Naive thymus-derived CD4-positive, alpha-beta T cell (primary cell): ENCODE measurements around the gene RPL4. TPM values are rescaled to one million over a fixed set of nuclear protein-coding genes. Genes with fewer than 3 reads are reported as not detected.
A peak's percentile ranks its signal among the peaks of the same experiment; 100 is the strongest.
"Not testable (repeated sequence)": the region's sequence is repeated elsewhere in the genome, so short reads cannot be mapped to it uniquely, and the experiment has no call there.

Experiments
- ATAC-seq: fragments of 150-1000 bp; cut with Tn5 transposase; 2 replicates; pipeline ENCODE4 v1.10.0; 2021; ENCODE audit warnings: mild to moderate bottlenecking, moderate library complexity
- CTCF ChIA-PET: fragments of 350-600 bp; sonication (Branson Sonifier 250); formaldehyde crosslinking; loops from one replicate; lab custom pipeline; 2021; ENCODE audit warnings: antibody characterized with exemption; lab: Charles Lee
- POLR2A ChIA-PET: fragments of 350-600 bp; sonication (Branson Sonifier 250); formaldehyde crosslinking; loops from one replicate; lab custom pipeline; 2021; ENCODE audit warnings: antibody characterized with exemption, inconsistent platforms; lab: Charles Lee
- DNase-seq, 9 donors: peaks; one replicate each; pipeline versions ENCODE4 v3.0.0 to v3.0.0-alpha.2; 2020 to 2022; ENCODE audit warnings: mixed read lengths in 1 of 9
- H3K27ac ChIP-seq: one replicate; pipeline ENCODE4 v1.7.0; 2013; ENCODE audit warnings: mild to moderate bottlenecking, low read depth, low read length, moderate library complexity
- H3K27me3 ChIP-seq, 2 donors: one replicate each; pipeline ENCODE4 v1.7.0; 2013; ENCODE audit warnings: low read length in 2 of 2, mild to moderate bottlenecking in 2 of 2, moderate library complexity in 2 of 2; ENCODE audit not compliant: control insufficient read depth in 2 of 2, insufficient read depth in 2 of 2
- H3K36me3 ChIP-seq, 3 experiments: 1 replicate in 2 of 3; 2 replicates in 1 of 3; pipeline ENCODE4 v1.7.0; 2013; ENCODE audit warnings: low read length in 3 of 3, mild to moderate bottlenecking in 3 of 3, moderate library complexity in 1 of 3; ENCODE audit not compliant: insufficient read depth in 3 of 3, control insufficient read depth in 2 of 3
- H3K4me1 ChIP-seq, 2 donors: one replicate each; pipeline ENCODE4 v1.7.0; 2013; ENCODE audit warnings: low read length in 2 of 2, mild to moderate bottlenecking in 2 of 2, moderate library complexity in 1 of 2; ENCODE audit not compliant: control insufficient read depth in 2 of 2, insufficient read depth in 2 of 2
- H3K4me3 ChIP-seq: 2 replicates; pipeline ENCODE4 v1.7.0; 2013; ENCODE audit warnings: mild to moderate bottlenecking, low read length
- H3K9me3 ChIP-seq, 3 experiments: 1 replicate in 2 of 3; 2 replicates in 1 of 3; pipeline ENCODE4 v1.7.0; 2013; ENCODE audit warnings: low read length in 3 of 3; ENCODE audit not compliant: control insufficient read depth in 2 of 3
- H3K27ac Mint-ChIP-seq, 9 donors: one replicate each; pipeline ENCODE4 v1.8.0; 2020 to 2022; ENCODE audit warnings: mixed read lengths in 9 of 9, mild to moderate bottlenecking in 8 of 9, moderate library complexity in 5 of 9, inconsistent platforms in 2 of 9
- H3K27me3 Mint-ChIP-seq, 5 donors: one replicate each; pipeline ENCODE4 v1.8.0; 2021 to 2022; ENCODE audit warnings: mixed read lengths in 5 of 5, mild to moderate bottlenecking in 1 of 5
- H3K36me3 Mint-ChIP-seq, 5 donors: one replicate each; pipeline ENCODE4 v1.8.0; 2020 to 2022; ENCODE audit warnings: mixed read lengths in 5 of 5, mild to moderate bottlenecking in 3 of 5, inconsistent platforms in 1 of 5
- H3K4me1 Mint-ChIP-seq, 7 donors: one replicate each; pipeline ENCODE4 v1.8.0; 2020 to 2022; ENCODE audit warnings: mixed read lengths in 7 of 7, mild to moderate bottlenecking in 3 of 7, inconsistent platforms in 1 of 7
- H3K4me3 Mint-ChIP-seq, 10 donors: one replicate each; pipeline ENCODE4 v1.8.0; 2020 to 2022; ENCODE audit warnings: mild to moderate bottlenecking in 10 of 10, mixed read lengths in 10 of 10, moderate library complexity in 6 of 10, inconsistent platforms in 2 of 10
- H3K9me3 Mint-ChIP-seq, 11 donors: one replicate each; pipeline ENCODE4 v1.8.0; 2020 to 2022; ENCODE audit warnings: mixed read lengths in 11 of 11, mild to moderate bottlenecking in 4 of 11, inconsistent platforms in 1 of 11, moderate library complexity in 1 of 11
- intact Hi-C, 2 donors: fragments of 100-400 bp; cut with micrococcal nuclease; formaldehyde crosslinking; loops; one replicate each; pipeline ENCODE4 v1.15.1; 2023
- polyA plus RNA-seq, 2 donors: library from polyadenylated mRNA; unstranded; fragments of 300-500 nt; fragmentation: Illumina TruSeq; gene quantifications; one replicate each; pipeline ENCODE4 v1.2.3, GENCODE V29; 2021
- total RNA-seq, 6 experiments: library from RNA in 5 of 6; stranded (reverse) in 5 of 6; gene quantifications; 1 replicate in 5 of 6; 2 replicates in 1 of 6; pipeline ENCODE4 v1.2.3 and lab custom pipeline; 2021 to 2026

RPL4 gene
- total and polyA plus RNA-seq, 7 experiments from 2014 or later = 898 to 4,292 (median 2,892) TPM

GRCh38 chr15:66467162-66468040 lies 37.3 kb downstream of the RPL4 start:
- DNase-seq, CTCF ChIA-PET, H3K4me3 Mint-ChIP-seq, intact Hi-C loops, H3K27ac ChIP-seq, H3K9me3 Mint-ChIP-seq, H3K4me3 ChIP-seq, H3K27me3 Mint-ChIP-seq, H3K36me3 ChIP-seq, H3K27me3 ChIP-seq, ATAC-seq, H3K9me3 ChIP-seq: not testable (repeated sequence)
- POLR2A ChIA-PET = interaction anchor here (1.3 kb wide), 1 partner anchor 79 kb away, joined by 3 read pairs; no protein-coding TSS in a partner anchor
- Mint-ChIP-seq H3K4me1 (peaks cover 19 to 49% (median 29%) of the 10 kb centered on the region in 7 donors), H3K27ac (peak overlapping the region in 7 of 9 donors; percentile 14 to 53 (median 36)), H3K36me3 (peaks cover 0 to 25% (median 23%) of the 10 kb centered on the region in 5 donors)
- peaks cover 13 to 16% of the 10 kb centered on the region in 2 donors for H3K4me1 ChIP-seq

GRCh38 chr15:66465294-66465693 lies 39.4 kb downstream of the RPL4 start:
- POLR2A ChIA-PET = not testable (repeated sequence)

GRCh38 chr15:66462627-66463026 lies 42.0 kb downstream of the RPL4 start:
- H3K9me3 Mint-ChIP-seq = no peaks in the 10 kb centered on the region
- H3K36me3 Mint-ChIP-seq = peaks cover 5 to 36% (median 29%) of the 10 kb centered on the region in 5 donors
- POLR2A ChIA-PET = interaction anchor here (0.8 kb wide), 1 partner anchor 770 kb away, joined by 4 read pairs; no protein-coding TSS in a partner anchor
- H3K4me3 Mint-ChIP-seq = no peak overlapping the region
- DNase-seq = no peak
- CTCF ChIA-PET = interaction anchor here (0.6 kb wide), 1 partner anchor 456 kb away, joined by 3 read pairs; no protein-coding TSS in a partner anchor
- Histone ChIP-seq H3K4me1 (peaks cover 0 to 6% of the 10 kb centered on the region in 2 donors), H3K4me3 (no peak overlapping the region), H3K27me3 (no peaks in the 10 kb centered on the region), H3K36me3 (no peaks in the 10 kb centered on the region), H3K9me3 (no peaks in the 10 kb centered on the region), H3K27ac (no peak overlapping the region)
- peaks cover 13 to 40% (median 18%) of the 10 kb centered on the region in 7 donors for H3K4me1 Mint-ChIP-seq
- H3K27me3 Mint-ChIP-seq = no peaks in the 10 kb centered on the region
- H3K27ac Mint-ChIP-seq = peak overlapping the region in 4 of 9 donors; percentile 3 to 78 (median 52)
- intact Hi-C loops = no loop called here
- ATAC-seq = no peak

More at GRCh38 chr15:66465294-66465693, 39.4 kb downstream of the RPL4 start:
- DNase-seq, H3K9me3 ChIP-seq, H3K27ac ChIP-seq, intact Hi-C loops, CTCF ChIA-PET, H3K4me1 ChIP-seq, H3K4me3 Mint-ChIP-seq, H3K27me3 ChIP-seq, H3K27me3 Mint-ChIP-seq, H3K36me3 ChIP-seq, H3K9me3 Mint-ChIP-seq, H3K4me3 ChIP-seq, ATAC-seq: not testable (repeated sequence)
- Mint-ChIP-seq H3K27ac (peak overlapping the region in 2 of 9 donors; percentile 21 to 65), H3K4me1 (peaks cover 11 to 39% (median 18%) of the 10 kb centered on the region in 7 donors), H3K36me3 (peaks cover 3 to 32% (median 26%) of the 10 kb centered on the region in 5 donors)

- Histone ChIP-seq H3K9me3 (no peaks in the 10 kb centered on the region), H3K36me3 (no peaks in the 10 kb centered on the region), H3K27me3 (no peaks in the 10 kb centered on the region), H3K27ac (no peak overlapping the region), H3K4me1 (peaks cover 0 to 6% of the 10 kb centered on the region in 2 donors), H3K4me3 (no peak overlapping the region)
- Mint-ChIP-seq H3K36me3 (peaks cover 5 to 36% (median 26%) of the 10 kb centered on the region in 5 donors), H3K9me3 (no peaks in the 10 kb centered on the region), H3K4me3 (no peak overlapping the region), H3K27me3 (no peaks in the 10 kb centered on the region), H3K4me1 (peaks cover 12 to 38% (median 18%) of the 10 kb centered on the region in 7 donors), H3K27ac (peak overlapping the region in 5 of 9 donors; percentile 2 to 55 (median 31))
- ATAC-seq (no peak), DNase-seq (no peak)
- intact Hi-C loops = no loop called here
- POLR2A ChIA-PET = interaction anchor here (0.7 to 0.8 kb wide), 2 partner anchors 43 to 769 kb away, joined by 4 to 7 read pairs; partner anchors contain the start of genes RPL4 and ZWILCH
- CTCF ChIA-PET = no interaction called here
These were observed 42.7 kb downstream of the RPL4 start for GRCh38 chr15:66461917-66462316.

- H3K4me3 ChIP-seq, H3K9me3 ChIP-seq, H3K36me3 ChIP-seq, H3K4me1 ChIP-seq, CTCF ChIA-PET, intact Hi-C loops, H3K27ac ChIP-seq, H3K27me3 ChIP-seq, H3K27me3 Mint-ChIP-seq, DNase-seq, POLR2A ChIA-PET, ATAC-seq, H3K9me3 Mint-ChIP-seq, H3K4me3 Mint-ChIP-seq: not testable (repeated sequence)
- Mint-ChIP-seq H3K27ac (peak overlapping the region in 2 of 9 donors; percentile 26 to 53), H3K4me1 (peaks cover 12 to 38% (median 18%) of the 10 kb centered on the region in 7 donors), H3K36me3 (peaks cover 5 to 36% (median 26%) of the 10 kb centered on the region in 5 donors)
These were observed 43.4 kb downstream of the RPL4 start for GRCh38 chr15:66461294-66461693.

GRCh38 chr15:66459818-66460615 lies 44.6 kb downstream of the RPL4 start:
- Histone ChIP-seq H3K4me3 (no peak overlapping the region), H3K27ac (no peak overlapping the region), H3K36me3 (no peaks in the 10 kb centered on the region), H3K9me3 (no peaks in the 10 kb centered on the region), H3K4me1 (peaks cover 0 to 6% of the 10 kb centered on the region in 2 donors), H3K27me3 (no peaks in the 10 kb centered on the region)
- DNase-seq (no peak), ATAC-seq (no peak)
- Mint-ChIP-seq H3K36me3 (peaks cover 5 to 28% (median 19%) of the 10 kb centered on the region in 5 donors), H3K27ac (peak overlapping the region; percentile 2 to 82 (median 43)), H3K27me3 (no peaks in the 10 kb centered on the region), H3K9me3 (no peaks in the 10 kb centered on the region), H3K4me1 (peaks cover 12 to 43% (median 18%) of the 10 kb centered on the region in 7 donors), H3K4me3 (no peak overlapping the region)
- ChIA-PET CTCF (no interaction called here), POLR2A (no interaction called here)
- intact Hi-C loops = no loop called here
